H1 (cell line): ENCODE data around the gene TRPV2. TPM values are rescaled to one million over a fixed set of nuclear protein-coding genes. Genes with fewer than 3 reads are reported as not detected.

Experiments
- CTCF ChIA-PET: fragments of 300-600 bp; sonication (Branson Sonifier 250); formaldehyde crosslinking; loops from one replicate; lab custom pipeline; 2021; ENCODE audit not compliant: partially characterized antibody; lab: Charles Lee
- POLR2A ChIA-PET: fragments of 300-600 bp; sonication (Branson Sonifier 250); formaldehyde crosslinking; loops from one replicate; lab custom pipeline; 2021; ENCODE audit warnings: inconsistent platforms; ENCODE audit not compliant: partially characterized antibody; lab: Charles Lee
- DNase-seq, 2 experiments: peaks; one replicate each; pipeline versions ENCODE4 v3.0.0 to v3.0.0-alpha.2; 2010 to 2022; ENCODE audit warnings: low spot score in 2 of 2, low read depth in 1 of 2, mixed read lengths in 1 of 2
- FAIRE-seq: peaks from 2 replicates; lab custom pipeline; 2011; peaks lifted over from hg19 to GRCh38; lab: Jason Lieb, UNC
- H2AFZ ChIP-seq: 2 replicates; pipeline ENCODE4 v1.8.1; 2012; ENCODE audit warnings: low read length, inconsistent platforms
- H2AK5ac ChIP-seq: 2 replicates; pipeline ENCODE4 v1.6.1; 2013; ENCODE audit warnings: low read depth, low read length
- H2BK120ac ChIP-seq: replicated peaks from 2 replicates; pipeline ENCODE3; 2013; ENCODE audit warnings: low read depth, low read length, inconsistent platforms
- H2BK12ac ChIP-seq: 2 replicates; pipeline ENCODE4 v1.6.1; 2013; ENCODE audit warnings: low read depth, low read length
- H2BK15ac ChIP-seq: 2 replicates; pipeline ENCODE4 v1.6.1; 2013; ENCODE audit warnings: low read length
- H2BK20ac ChIP-seq: 2 replicates; pipeline ENCODE4 v1.6.1; 2013; ENCODE audit warnings: low read length
- H2BK5ac ChIP-seq: 2 replicates; pipeline ENCODE4 v1.6.1; 2013; ENCODE audit warnings: low read depth, low read length
- H3K14ac ChIP-seq: 2 replicates; pipeline ENCODE4 v1.6.1; 2013; ENCODE audit warnings: inconsistent platforms; ENCODE audit not compliant: insufficient read length
- H3K18ac ChIP-seq: 2 replicates; pipeline ENCODE4 v1.6.1; 2013; ENCODE audit warnings: low read length; ENCODE audit errors: extremely low read depth
- H3K23ac ChIP-seq: 2 replicates; pipeline ENCODE4 v1.6.1; 2013; ENCODE audit warnings: inconsistent platforms; ENCODE audit not compliant: insufficient read length
- H3K23me2 ChIP-seq: 2 replicates; pipeline ENCODE4 v1.6.1; 2013; ENCODE audit warnings: low read depth, low read length
- H3K27ac ChIP-seq: 2 replicates; pipeline ENCODE4 v1.6.1; 2011; ENCODE audit warnings: low read depth, low read length, inconsistent platforms
- H3K27me3 ChIP-seq, 4 experiments: replicated peaks in 1 of 4; 1 replicate in 1 of 4; 2 replicates in 3 of 4; pipeline versions ENCODE4 v1.6.1 to v1.8.1; 2011 to 2013; ENCODE audit warnings: low read length in 3 of 4, mild to moderate bottlenecking in 3 of 4, inconsistent platforms in 2 of 4, mixed read lengths in 2 of 4, moderate library complexity in 1 of 4; ENCODE audit not compliant: control insufficient read depth in 3 of 4, insufficient read depth in 3 of 4; ENCODE audit errors: extremely low read depth in 1 of 4
- H3K36me3 ChIP-seq, 4 experiments: 2 replicates each; pipeline versions ENCODE4 v1.6.1 to v1.8.1; 2011 to 2013; ENCODE audit warnings: mild to moderate bottlenecking in 4 of 4, low read length in 3 of 4, moderate library complexity in 2 of 4, control low read depth in 1 of 4, inconsistent platforms in 1 of 4; ENCODE audit not compliant: insufficient read depth in 4 of 4, control insufficient read depth in 2 of 4
- H3K4ac ChIP-seq: replicated peaks from 2 replicates; pipeline ENCODE3; 2013; ENCODE audit warnings: low read length, low read depth, mixed read lengths, inconsistent platforms; ENCODE audit not compliant: insufficient read length
- H3K4me1 ChIP-seq, 4 experiments: replicated peaks in 1 of 4; 1 replicate in 1 of 4; 2 replicates in 3 of 4; pipeline versions ENCODE4 v1.6.1 to v1.8.1; 2011 to 2013; ENCODE audit warnings: low read length in 3 of 4, inconsistent platforms in 2 of 4, mixed read lengths in 1 of 4; ENCODE audit not compliant: insufficient read depth in 4 of 4, control insufficient read depth in 3 of 4
- H3K4me2 ChIP-seq, 2 experiments: 2 replicates each; pipeline versions ENCODE4 v1.6.1 to v1.8.1; 2011 to 2013; ENCODE audit warnings: low read depth in 2 of 2, low read length in 2 of 2, control low read depth in 1 of 2, inconsistent platforms in 1 of 2, mild to moderate bottlenecking in 1 of 2; ENCODE audit not compliant: insufficient read depth in 1 of 2
- H3K4me3 ChIP-seq, 4 experiments: fragments of 200-600, 300-600 bp in 1 of 4; sonication (generic), shearing (Covaris generic), sonication (Bioruptor Twin) in 1 of 4; 2 replicates each; pipeline versions ENCODE4 v1.5.1 to v1.8.1; 2011 to 2016; ENCODE audit warnings: low read length in 4 of 4, low read depth in 3 of 4, control low read depth in 2 of 4, inconsistent platforms in 2 of 4, mild to moderate bottlenecking in 2 of 4, mixed read lengths in 1 of 4, moderate library complexity in 1 of 4; ENCODE audit not compliant: insufficient read depth in 2 of 4; ENCODE audit errors: extremely low read depth in 1 of 4
- H3K56ac ChIP-seq: replicated peaks from 2 replicates; pipeline ENCODE3; 2013; ENCODE audit warnings: low read depth, mild to moderate bottlenecking, mixed read lengths, low read length, inconsistent platforms; ENCODE audit not compliant: insufficient read length
- H3K79me1 ChIP-seq: 2 replicates; pipeline ENCODE4 v1.6.1; 2013; ENCODE audit warnings: low read depth, low read length, control low read depth
- H3K79me2 ChIP-seq, 2 experiments: 2 replicates each; pipeline versions ENCODE4 v1.6.1 to v1.8.1; 2012 to 2013; ENCODE audit warnings: low read length in 2 of 2, mild to moderate bottlenecking in 2 of 2, inconsistent platforms in 1 of 2; ENCODE audit not compliant: insufficient read depth in 2 of 2, control insufficient read depth in 1 of 2
- H3K9ac ChIP-seq, 4 experiments: replicated peaks in 1 of 4; 1 replicate in 1 of 4; 2 replicates in 3 of 4; pipeline versions ENCODE4 v1.6.1 to v1.8.1; 2011 to 2013; ENCODE audit warnings: low read depth in 3 of 4, low read length in 3 of 4, control low read depth in 2 of 4, mild to moderate bottlenecking in 2 of 4, moderate library complexity in 2 of 4, inconsistent platforms in 1 of 4; ENCODE audit errors: extremely low read depth in 1 of 4
- H3K9me3 ChIP-seq, 2 experiments: 2 replicates each; pipeline versions ENCODE4 v1.6.1 to v1.8.1; 2012 to 2013; ENCODE audit warnings: mild to moderate bottlenecking in 2 of 2, moderate library complexity in 2 of 2, control low read depth in 1 of 2, inconsistent platforms in 1 of 2, low read depth in 1 of 2, low read length in 1 of 2, mixed read lengths in 1 of 2; ENCODE audit not compliant: insufficient read depth in 2 of 2
- H4K20me1 ChIP-seq, 2 experiments: replicated peaks in 1 of 2; 2 replicates each; pipeline versions ENCODE3 to v1.8.1; 2011 to 2013; ENCODE audit warnings: inconsistent platforms in 2 of 2, low read length in 2 of 2, mild to moderate bottlenecking in 1 of 2; ENCODE audit not compliant: insufficient read depth in 2 of 2, control insufficient read depth in 1 of 2
- H4K5ac ChIP-seq: 2 replicates; pipeline ENCODE4 v1.6.1; 2013; ENCODE audit warnings: low read length, low read depth, mixed read lengths, inconsistent platforms; ENCODE audit not compliant: insufficient read length
- H4K8ac ChIP-seq: 2 replicates; pipeline ENCODE4 v1.8.0; 2013; ENCODE audit warnings: mild to moderate bottlenecking, moderate library complexity, low read length, inconsistent platforms; ENCODE audit not compliant: insufficient read depth; ENCODE audit errors: extremely low read depth
- H4K91ac ChIP-seq: replicated peaks from 2 replicates; pipeline ENCODE3; 2013; ENCODE audit warnings: low read length, mixed read lengths, inconsistent platforms; ENCODE audit not compliant: insufficient read length
- CEBPB ChIP-seq: IDR thresholded peaks from 2 replicates; pipeline ENCODE4 v1.6.1; 2012; ENCODE audit warnings: low read depth, low read length
- CTBP2 ChIP-seq: IDR thresholded peaks from 2 replicates; pipeline ENCODE4 v1.7.0; 2011; ENCODE audit warnings: borderline replicate concordance, mild to moderate bottlenecking, moderate library complexity, mixed read lengths, low read length; ENCODE audit not compliant: insufficient read depth, insufficient read length
- FOSL1 ChIP-seq: IDR thresholded peaks from 2 replicates; pipeline ENCODE4 v1.6.1; 2011; ENCODE audit warnings: mild to moderate bottlenecking, low read depth, low read length, moderate library complexity; ENCODE audit not compliant: insufficient read depth
- HDAC2 ChIP-seq, 2 experiments: fragments of 300-600 bp in 1 of 2; sonication (generic) in 1 of 2; IDR thresholded peaks; 2 replicates each; pipeline ENCODE4 v1.6.1; 2011 to 2012; ENCODE audit warnings: low read depth in 2 of 2, low read length in 2 of 2, mild to moderate bottlenecking in 2 of 2, moderate library complexity in 2 of 2, borderline replicate concordance in 1 of 2, inconsistent platforms in 1 of 2
- JUND ChIP-seq: IDR thresholded peaks from 2 replicates; pipeline ENCODE4 v1.6.1; 2011; ENCODE audit warnings: mild to moderate bottlenecking, improper control_type of control experiment, low read length
- KDM1A ChIP-seq: fragments of 200-600, 300-600 bp; sonication (generic); IDR thresholded peaks from 2 replicates; pipeline ENCODE4 v1.7.1; 2016; ENCODE audit warnings: mild to moderate bottlenecking, low read length, borderline replicate concordance
- MAFK ChIP-seq: IDR thresholded peaks from 2 replicates; pipeline ENCODE4 v1.6.1; 2012; ENCODE audit warnings: low read depth, mild to moderate bottlenecking, improper control_type of control experiment, low read length
- SIRT6 ChIP-seq: IDR thresholded peaks from one replicate; pipeline ENCODE4 v1.7.1; 2012; ENCODE audit warnings: low read length, inconsistent platforms
- SP4 ChIP-seq: IDR thresholded peaks from 2 replicates; pipeline ENCODE4 v1.6.1; 2012; ENCODE audit warnings: low read length, inconsistent platforms
- TAF1 ChIP-seq: IDR thresholded peaks from 2 replicates; pipeline ENCODE4 v1.6.1; 2011; ENCODE audit warnings: mild to moderate bottlenecking, low read depth, low read length
- WGBS, 2 experiments: shearing (Covaris generic) in 1 of 2; methylation state at CpG; one replicate each; pipeline versions ENCODE4 v1.1.6 to v1.1.7; 2013 to 2015; ENCODE audit warnings: low lambda C conversion rate in 2 of 2, mixed read lengths in 2 of 2, inconsistent platforms in 1 of 2, low coverage in 1 of 2, missing lambda C conversion rate in 1 of 2; ENCODE audit not compliant: insufficient replicate concordance in 2 of 2, insufficient coverage in 1 of 2, insufficient read length in 1 of 2; ENCODE audit errors: extremely low coverage in 1 of 2, missing lambda C conversion rate in 1 of 2; 5-methylcytosine and 5-hydroxymethylcytosine counted together
- polyA plus RNA-seq, 7 experiments: library from polyadenylated mRNA; depleted of rRNA in 3 of 7; stranded (reverse) in 5 of 7; unstranded in 2 of 7; fragments of >200 nt in 5 of 7; fragments of 200-250 nt in 2 of 7; gene quantifications; 1 replicate in 5 of 7; 2 replicates in 1 of 7; 4 replicates in 1 of 7; pipeline versions ENCODE4 v1.2.1 to v1.2.3, GENCODE V29; 2011 to 2013; ENCODE audit warnings: missing spikeins in 2 of 7, mixed read lengths in 2 of 7
- total RNA-seq: library from RNA; stranded (reverse); fragmentation: NEBNext Ultra II Directional; extraction: Animal tissue kit (Norgen Biotek cat#: 25700); gene quantifications from 2 replicates; pipeline ENCODE4 v1.2.1, GENCODE V29; 2021
- TF ChIP-seq, protein P1 (sequence below): IDR thresholded peaks from 2 replicates; pipeline ENCODE4 v1.6.1; 2012; ENCODE audit warnings: inconsistent platforms
- TF ChIP-seq, protein P2 (sequence below): IDR thresholded peaks from 2 replicates; pipeline ENCODE4 v1.6.1; 2012; ENCODE audit warnings: low read length, inconsistent platforms

The TRPV2 gene
- total and polyA plus RNA-seq, 2 of the 8 experiments (the other 6 are each of a cell fraction or from before 2014, with no cell fraction given): 1.7 to 2.1 TPM

DNA sequence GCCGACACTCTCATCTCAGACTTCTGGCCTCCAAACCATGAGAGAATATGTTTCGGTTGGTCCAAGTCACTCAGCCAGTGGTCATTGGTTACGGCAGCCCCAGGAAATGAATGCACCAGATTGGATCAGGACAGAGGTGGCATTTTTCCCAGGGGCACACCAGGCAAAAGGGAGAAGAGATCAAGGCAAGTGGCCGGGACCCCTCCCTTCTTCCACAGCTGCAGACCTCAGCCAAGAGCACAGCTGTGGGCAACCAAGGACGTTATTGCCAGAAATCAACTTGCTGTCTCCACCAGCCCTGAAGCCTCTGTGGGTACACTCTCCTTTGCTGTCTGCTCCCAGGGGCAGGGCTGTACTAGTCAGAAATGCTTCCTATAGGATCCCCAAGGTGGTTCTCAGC lies 55.9 kb downstream of the TRPV2 start:
- peaks cover 0 to 4% of the 10 kb centered on the region in 2 experiments for H4K20me1 ChIP-seq
- no peak overlapping the region for H3K27ac ChIP-seq
- H3K4me2 ChIP-seq: no peak overlapping the region
- H2AK5ac ChIP-seq: no peak overlapping the region
- no peaks in the 10 kb centered on the region for H3K27me3 ChIP-seq
- H4K8ac ChIP-seq: no peak overlapping the region
- no peaks in the 10 kb centered on the region for H3K36me3 ChIP-seq
- no peak overlapping the region for H2BK5ac ChIP-seq
- no peak overlapping the region for H2BK120ac ChIP-seq
- H3K23ac ChIP-seq: no peak overlapping the region
- WGBS, 2 experiments: 86% methylated on average over 5 of the region's 5 CpGs; no CpG with 5 or more reads in 1 of the 2 experiments
- H3K4me1 ChIP-seq: peaks cover 0 to 15% (median 2%) of the 10 kb centered on the region in 4 experiments; a peak in 2 of 7 replicates
- H4K91ac ChIP-seq: no peak overlapping the region
- peaks cover 2% of the 10 kb centered on the region; the same call in 1 of the 2 replicates for H3K23me2 ChIP-seq
- H4K5ac ChIP-seq: no peak overlapping the region
- H2BK15ac ChIP-seq: no peak overlapping the region
- DNase-seq (no peak), FAIRE-seq (no peak)
- no peak overlapping the region for H2BK12ac ChIP-seq
- H2AFZ ChIP-seq: no peak overlapping the region
- POLR2A ChIA-PET: interaction anchor here (1.1 to 1.7 kb wide), 3 partner anchors 13 to 18 kb away, joined by 4 to 8 read pairs (median 6); no protein-coding TSS in a partner anchor
- H3K14ac ChIP-seq: no peak overlapping the region
- no peak overlapping the region for H3K4ac ChIP-seq
- no peaks in the 10 kb centered on the region for H3K79me2 ChIP-seq
- no peaks in the 10 kb centered on the region for H3K9me3 ChIP-seq
- CTCF ChIA-PET: interaction anchor here (1.6 to 36.9 kb wide), 6 partner anchors 10 to 50 kb away, joined by 4 to 941 read pairs (median 18); no protein-coding TSS in a partner anchor
- no peak overlapping the region for H2BK20ac ChIP-seq
- H3K4me3 ChIP-seq: no peak overlapping the region
- H3K9ac ChIP-seq: no peak overlapping the region
- no peak overlapping the region for H3K56ac ChIP-seq
- H3K79me1 ChIP-seq: no peaks in the 10 kb centered on the region; the same call in none of the 2 replicates
- H3K18ac ChIP-seq: no peak overlapping the region
- TF ChIP-seq HDAC2 (IDR thresholded peaks at IDR 0.05; ENCODE audit: borderline replicate concordance in 1 of 2, low read depth in 2 of 2, low read length in 2 of 2) (no peak), FOSL1 (no peak), CEBPB (no peak), TAF1 (no peak), KDM1A (no peak), MAFK (no peak), SP4 (no peak), JUND (no peak), SIRT6 (no peak), CTBP2 (no peak)
- TF ChIP-seq, protein P1, sequence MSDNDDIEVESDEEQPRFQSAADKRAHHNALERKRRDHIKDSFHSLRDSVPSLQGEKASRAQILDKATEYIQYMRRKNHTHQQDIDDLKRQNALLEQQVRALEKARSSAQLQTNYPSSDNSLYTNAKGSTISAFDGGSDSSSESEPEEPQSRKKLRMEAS: no peak
- TF ChIP-seq, protein P2, sequence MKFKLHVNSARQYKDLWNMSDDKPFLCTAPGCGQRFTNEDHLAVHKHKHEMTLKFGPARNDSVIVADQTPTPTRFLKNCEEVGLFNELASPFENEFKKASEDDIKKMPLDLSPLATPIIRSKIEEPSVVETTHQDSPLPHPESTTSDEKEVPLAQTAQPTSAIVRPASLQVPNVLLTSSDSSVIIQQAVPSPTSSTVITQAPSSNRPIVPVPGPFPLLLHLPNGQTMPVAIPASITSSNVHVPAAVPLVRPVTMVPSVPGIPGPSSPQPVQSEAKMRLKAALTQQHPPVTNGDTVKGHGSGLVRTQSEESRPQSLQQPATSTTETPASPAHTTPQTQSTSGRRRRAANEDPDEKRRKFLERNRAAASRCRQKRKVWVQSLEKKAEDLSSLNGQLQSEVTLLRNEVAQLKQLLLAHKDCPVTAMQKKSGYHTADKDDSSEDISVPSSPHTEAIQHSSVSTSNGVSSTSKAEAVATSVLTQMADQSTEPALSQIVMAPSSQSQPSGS: no peak
